K562 (cell line): ENCODE results near the gene LRGUK. TPM values are rescaled to one million over a fixed set of nuclear protein-coding genes. Genes with fewer than 3 reads are reported as not detected.

Source experiments
- ATF7 ChIP-seq: fragments of 450-650 bp; IDR thresholded peaks from 2 replicates; pipeline ENCODE4 v1.7.1; 2014; ENCODE audit warnings: mild to moderate bottlenecking, moderate library complexity
- BHLHE40 ChIP-seq: IDR thresholded peaks from 2 replicates; pipeline ENCODE4 v1.6.1; 2011; ENCODE audit warnings: low read length, improper control_type of control experiment
- GATA2 ChIP-seq: sonication (generic); formaldehyde crosslinking; IDR thresholded peaks from 2 replicates; pipeline ENCODE4 v1.4.0; 2020; ENCODE audit warnings: mild to moderate bottlenecking, missing genetic modification reagents
- HDAC3 ChIP-seq: fragments of 450-650 bp; IDR thresholded peaks from 2 replicates; pipeline ENCODE4 v1.6.1; 2018; ENCODE audit warnings: borderline replicate concordance, mild to moderate bottlenecking, moderate library complexity; ENCODE audit not compliant: partially characterized antibody
- HNRNPH1 ChIP-seq: fragments of 200-400 bp; formaldehyde crosslinking; optimal IDR thresholded peaks from 2 replicates; pipeline ENCODE3; 2017; ENCODE audit warnings: low read depth, mild to moderate bottlenecking, low read length, moderate library complexity
- L3MBTL2 ChIP-seq: fragments of 450-650 bp; IDR thresholded peaks from 2 replicates; pipeline ENCODE4 v1.6.1; 2016; ENCODE audit warnings: mild to moderate bottlenecking, moderate library complexity
- MTA3 ChIP-seq: fragments of 450-650 bp; formaldehyde crosslinking; IDR thresholded peaks from 2 replicates; pipeline ENCODE4 v1.6.1; 2017; ENCODE audit warnings: mild to moderate bottlenecking, borderline replicate concordance
- NFXL1 ChIP-seq: fragments of 450-650 bp; formaldehyde crosslinking; IDR thresholded peaks from 2 replicates; pipeline ENCODE4 v1.4.0; 2021; ENCODE audit warnings: mild to moderate bottlenecking
- NR2F6 ChIP-seq: fragments of 450-650 bp; formaldehyde crosslinking; IDR thresholded peaks from 2 replicates; pipeline ENCODE4 v1.4.0; 2020; ENCODE audit warnings: mild to moderate bottlenecking
- RUNX1 ChIP-seq: sonication (generic); IDR thresholded peaks from 2 replicates; pipeline ENCODE4 v1.6.1; 2016; ENCODE audit warnings: antibody characterized with exemption, low read depth
- SPI1 ChIP-seq: IDR thresholded peaks from 2 replicates; pipeline ENCODE4 v1.6.1; 2011; ENCODE audit warnings: low read depth, low read length, control low read depth, borderline replicate concordance
- TBL1XR1 ChIP-seq, 2 experiments: IDR thresholded peaks; 2 replicates each; pipeline ENCODE4 v1.6.1; 2012; ENCODE audit warnings: improper control_type of control experiment in 2 of 2, low read length in 2 of 2, mild to moderate bottlenecking in 1 of 2
- ZNF644 ChIP-seq: fragments of 200-800 bp; sonication (Bioruptor generic); IDR thresholded peaks from 2 replicates; pipeline ENCODE4 v1.6.1; 2016; ENCODE audit warnings: low read depth, missing genetic modification characterization, missing compliant biosample characterization
- polyA plus RNA-seq, 8 experiments: library from polyadenylated mRNA; depleted of rRNA in 4 of 8; stranded (reverse) in 5 of 8; unstranded in 3 of 8; fragments of >200 nt; fragmentation: Nextera tagmentation in 2 of 8; fragmentation: Illumina TruSeq in 1 of 8; extraction: Ambion mirVana in 2 of 8; extraction: Trizol in 1 of 8; gene quantifications; 2 replicates each; pipeline versions ENCODE4 v1.2.1 to v1.2.3, GENCODE V29; 2011 to 2014; ENCODE audit warnings: inconsistent platforms in 1 of 8, missing spikeins in 1 of 8
- total RNA-seq, 7 experiments: library from RNA; depleted of rRNA in 6 of 7; stranded (reverse); fragments of >200 nt in 6 of 7; fragmentation: Illumina TruSeq in 2 of 7; extraction: Trizol in 2 of 7; gene quantifications; 2 replicates each; pipeline versions ENCODE4 v1.2.1 to v1.2.3, GENCODE V29; 2011 to 2021; ENCODE audit warnings: low replicate concordance in 1 of 7
- TF ChIP-seq, protein P1 (sequence below): fragments of 450-650 bp; IDR thresholded peaks from 2 replicates; pipeline ENCODE4 v1.6.1; 2017; ENCODE audit warnings: antibody characterized with exemption, mild to moderate bottlenecking
- TF ChIP-seq, protein P2 (sequence below): fragments of 450-650 bp; formaldehyde crosslinking; IDR thresholded peaks from 2 replicates; pipeline ENCODE4 v1.4.0; 2020; ENCODE audit warnings: mild to moderate bottlenecking, moderate library complexity
- TF ChIP-seq, protein P3 (sequence below), 2 experiments: IDR thresholded peaks; 2 replicates each; pipeline ENCODE4 v1.6.1; 2012; ENCODE audit warnings: improper control_type of control experiment in 2 of 2, low read depth in 2 of 2, low read length in 2 of 2, borderline replicate concordance in 1 of 2
- TF ChIP-seq, protein P4 (sequence below): conservative IDR thresholded peaks from 2 replicates; pipeline ENCODE4 v1.6.1; 2011; ENCODE audit warnings: low read depth, mild to moderate bottlenecking, low read length; ENCODE audit not compliant: control insufficient read depth

Gene LRGUK
- total and polyA plus RNA-seq, 9 of the 15 experiments (the other 6 are each of a cell fraction or from before 2014, with no cell fraction given), result 0.04 to 0.33 (median 0.18) TPM

DNA sequence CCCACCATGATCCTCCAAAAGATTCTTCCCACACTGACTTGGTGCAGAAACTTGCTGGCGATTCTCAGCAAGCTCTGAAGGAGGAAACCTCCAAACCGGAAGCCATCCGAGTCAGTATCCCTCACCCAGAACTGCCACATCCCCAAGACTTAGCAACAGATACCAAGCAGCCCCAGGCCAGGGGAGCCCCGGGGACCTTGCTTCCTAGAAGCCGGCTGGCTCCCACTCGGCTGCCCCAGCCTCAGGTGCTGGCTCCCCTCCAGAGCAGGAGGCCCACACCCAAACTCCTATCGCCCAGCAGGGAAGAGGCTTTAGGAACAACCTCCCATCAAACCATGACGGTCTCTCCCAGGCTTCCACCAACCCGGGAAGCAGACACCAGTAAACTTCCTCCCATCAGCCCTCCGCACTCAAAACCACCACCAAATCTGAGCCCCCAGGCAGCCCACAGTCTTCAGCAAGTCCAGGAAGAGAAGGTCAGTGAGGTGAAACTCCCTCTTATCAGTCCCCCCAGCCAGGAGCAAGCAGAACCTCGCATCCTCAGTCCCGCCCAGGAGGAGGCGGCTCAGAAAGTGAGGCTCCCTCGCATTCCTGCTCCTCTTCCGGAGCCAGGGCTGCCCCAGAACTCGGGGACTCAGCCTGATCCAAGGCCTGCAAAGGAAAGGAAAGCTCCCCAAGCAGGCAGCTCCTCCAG lies 82.3 kb downstream of the LRGUK start (continued):
- TF ChIP-seq, protein P1, sequence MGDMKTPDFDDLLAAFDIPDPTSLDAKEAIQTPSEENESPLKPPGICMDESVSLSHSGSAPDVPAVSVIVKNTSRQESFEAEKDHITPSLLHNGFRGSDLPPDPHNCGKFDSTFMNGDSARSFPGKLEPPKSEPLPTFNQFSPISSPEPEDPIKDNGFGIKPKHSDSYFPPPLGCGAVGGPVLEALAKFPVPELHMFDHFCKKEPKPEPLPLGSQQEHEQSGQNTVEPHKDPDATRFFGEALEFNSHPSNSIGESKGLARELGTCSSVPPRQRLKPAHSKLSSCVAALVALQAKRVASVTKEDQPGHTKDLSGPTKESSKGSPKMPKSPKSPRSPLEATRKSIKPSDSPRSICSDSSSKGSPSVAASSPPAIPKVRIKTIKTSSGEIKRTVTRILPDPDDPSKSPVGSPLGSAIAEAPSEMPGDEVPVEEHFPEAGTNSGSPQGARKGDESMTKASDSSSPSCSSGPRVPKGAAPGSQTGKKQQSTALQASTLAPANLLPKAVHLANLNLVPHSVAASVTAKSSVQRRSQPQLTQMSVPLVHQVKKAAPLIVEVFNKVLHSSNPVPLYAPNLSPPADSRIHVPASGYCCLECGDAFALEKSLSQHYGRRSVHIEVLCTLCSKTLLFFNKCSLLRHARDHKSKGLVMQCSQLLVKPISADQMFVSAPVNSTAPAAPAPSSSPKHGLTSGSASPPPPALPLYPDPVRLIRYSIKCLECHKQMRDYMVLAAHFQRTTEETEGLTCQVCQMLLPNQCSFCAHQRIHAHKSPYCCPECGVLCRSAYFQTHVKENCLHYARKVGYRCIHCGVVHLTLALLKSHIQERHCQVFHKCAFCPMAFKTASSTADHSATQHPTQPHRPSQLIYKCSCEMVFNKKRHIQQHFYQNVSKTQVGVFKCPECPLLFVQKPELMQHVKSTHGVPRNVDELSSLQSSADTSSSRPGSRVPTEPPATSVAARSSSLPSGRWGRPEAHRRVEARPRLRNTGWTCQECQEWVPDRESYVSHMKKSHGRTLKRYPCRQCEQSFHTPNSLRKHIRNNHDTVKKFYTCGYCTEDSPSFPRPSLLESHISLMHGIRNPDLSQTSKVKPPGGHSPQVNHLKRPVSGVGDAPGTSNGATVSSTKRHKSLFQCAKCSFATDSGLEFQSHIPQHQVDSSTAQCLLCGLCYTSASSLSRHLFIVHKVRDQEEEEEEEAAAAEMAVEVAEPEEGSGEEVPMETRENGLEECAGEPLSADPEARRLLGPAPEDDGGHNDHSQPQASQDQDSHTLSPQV, result 0 out of 2 replicates have a peak, but pooled peaks have one; percentile 33
- TF ChIP-seq TBL1XR1 (IDR thresholded peaks at IDR 0.05; ENCODE audit: low read length in 2 of 2) (peak; percentile 51 to 75), MTA3 (0 out of 2 replicates have a peak, but pooled peaks have one; percentile 64), BHLHE40 (0 out of 2 replicates have a peak, but pooled peaks have one; percentile 15), NR2F6 (CRISPR knock-in tag) (no peak), HNRNPH1 (no peak), SPI1 (no peak), RUNX1 (peak; percentile 79; the same call in 1 of the 2 replicates), NFXL1 (CRISPR knock-in tag) (no peak), L3MBTL2 (no peak; the same call in 1 of the 2 replicates), HDAC3 (no peak), ZNF644 (tag) (0 out of 2 replicates have a peak, but pooled peaks have one; percentile 36), GATA2 (peak; percentile 52; the same call in 1 of the 2 replicates), ATF7 (0 out of 2 replicates have a peak, but pooled peaks have one; percentile 15)
- TF ChIP-seq, protein P2, sequence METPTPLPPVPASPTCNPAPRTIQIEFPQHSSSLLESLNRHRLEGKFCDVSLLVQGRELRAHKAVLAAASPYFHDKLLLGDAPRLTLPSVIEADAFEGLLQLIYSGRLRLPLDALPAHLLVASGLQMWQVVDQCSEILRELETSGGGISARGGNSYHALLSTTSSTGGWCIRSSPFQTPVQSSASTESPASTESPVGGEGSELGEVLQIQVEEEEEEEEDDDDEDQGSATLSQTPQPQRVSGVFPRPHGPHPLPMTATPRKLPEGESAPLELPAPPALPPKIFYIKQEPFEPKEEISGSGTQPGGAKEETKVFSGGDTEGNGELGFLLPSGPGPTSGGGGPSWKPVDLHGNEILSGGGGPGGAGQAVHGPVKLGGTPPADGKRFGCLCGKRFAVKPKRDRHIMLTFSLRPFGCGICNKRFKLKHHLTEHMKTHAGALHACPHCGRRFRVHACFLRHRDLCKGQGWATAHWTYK (CRISPR knock-in tag), result no peak
- TF ChIP-seq, protein P3, sequence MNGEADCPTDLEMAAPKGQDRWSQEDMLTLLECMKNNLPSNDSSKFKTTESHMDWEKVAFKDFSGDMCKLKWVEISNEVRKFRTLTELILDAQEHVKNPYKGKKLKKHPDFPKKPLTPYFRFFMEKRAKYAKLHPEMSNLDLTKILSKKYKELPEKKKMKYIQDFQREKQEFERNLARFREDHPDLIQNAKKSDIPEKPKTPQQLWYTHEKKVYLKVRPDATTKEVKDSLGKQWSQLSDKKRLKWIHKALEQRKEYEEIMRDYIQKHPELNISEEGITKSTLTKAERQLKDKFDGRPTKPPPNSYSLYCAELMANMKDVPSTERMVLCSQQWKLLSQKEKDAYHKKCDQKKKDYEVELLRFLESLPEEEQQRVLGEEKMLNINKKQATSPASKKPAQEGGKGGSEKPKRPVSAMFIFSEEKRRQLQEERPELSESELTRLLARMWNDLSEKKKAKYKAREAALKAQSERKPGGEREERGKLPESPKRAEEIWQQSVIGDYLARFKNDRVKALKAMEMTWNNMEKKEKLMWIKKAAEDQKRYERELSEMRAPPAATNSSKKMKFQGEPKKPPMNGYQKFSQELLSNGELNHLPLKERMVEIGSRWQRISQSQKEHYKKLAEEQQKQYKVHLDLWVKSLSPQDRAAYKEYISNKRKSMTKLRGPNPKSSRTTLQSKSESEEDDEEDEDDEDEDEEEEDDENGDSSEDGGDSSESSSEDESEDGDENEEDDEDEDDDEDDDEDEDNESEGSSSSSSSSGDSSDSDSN (IDR thresholded peaks at IDR 0.05; ENCODE audit: borderline replicate concordance in 1 of 2, low read depth in 2 of 2, low read length in 2 of 2), result peak; percentile 52 to 54; a peak in 2 of 4 replicates
- TF ChIP-seq, protein P4, sequence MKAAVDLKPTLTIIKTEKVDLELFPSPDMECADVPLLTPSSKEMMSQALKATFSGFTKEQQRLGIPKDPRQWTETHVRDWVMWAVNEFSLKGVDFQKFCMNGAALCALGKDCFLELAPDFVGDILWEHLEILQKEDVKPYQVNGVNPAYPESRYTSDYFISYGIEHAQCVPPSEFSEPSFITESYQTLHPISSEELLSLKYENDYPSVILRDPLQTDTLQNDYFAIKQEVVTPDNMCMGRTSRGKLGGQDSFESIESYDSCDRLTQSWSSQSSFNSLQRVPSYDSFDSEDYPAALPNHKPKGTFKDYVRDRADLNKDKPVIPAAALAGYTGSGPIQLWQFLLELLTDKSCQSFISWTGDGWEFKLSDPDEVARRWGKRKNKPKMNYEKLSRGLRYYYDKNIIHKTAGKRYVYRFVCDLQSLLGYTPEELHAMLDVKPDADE, result peak; percentile 80; the same call in 1 of the 2 replicates
